GM12873 (cell line): Measurements from ENCODE around the gene CST2.

Experiments used
- CTCF ChIP-seq: IDR thresholded peaks from 2 replicates; pipeline ENCODE4 v1.5.1; 2012; ENCODE audit warnings: low read depth, mild to moderate bottlenecking, moderate library complexity, low read length, control low read depth; ENCODE audit not compliant: insufficient read depth; ENCODE audit errors: missing control alignments

Gene CST2

DNA sequence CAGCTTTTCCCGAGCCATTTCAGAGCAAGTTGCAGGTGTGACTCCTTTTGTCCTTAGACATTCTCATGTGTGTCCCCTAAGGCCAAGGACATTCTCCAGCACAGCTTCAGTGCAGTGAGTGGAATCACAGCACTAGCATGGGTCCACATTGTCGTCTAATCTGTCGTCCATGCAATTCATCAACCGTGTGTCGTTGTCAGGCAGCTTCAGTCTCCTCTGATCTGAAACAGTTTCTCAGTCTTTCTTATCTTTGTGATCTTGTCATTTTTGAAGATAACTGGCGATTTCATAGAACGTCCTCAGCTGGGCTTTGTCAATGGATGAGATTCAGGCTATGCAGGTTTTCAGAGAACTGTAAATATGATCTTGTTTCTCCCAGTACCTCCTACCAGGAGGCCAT lies 31.7 kb downstream of the CST2 start:
- no peak for TF ChIP-seq CTCF

DNA sequence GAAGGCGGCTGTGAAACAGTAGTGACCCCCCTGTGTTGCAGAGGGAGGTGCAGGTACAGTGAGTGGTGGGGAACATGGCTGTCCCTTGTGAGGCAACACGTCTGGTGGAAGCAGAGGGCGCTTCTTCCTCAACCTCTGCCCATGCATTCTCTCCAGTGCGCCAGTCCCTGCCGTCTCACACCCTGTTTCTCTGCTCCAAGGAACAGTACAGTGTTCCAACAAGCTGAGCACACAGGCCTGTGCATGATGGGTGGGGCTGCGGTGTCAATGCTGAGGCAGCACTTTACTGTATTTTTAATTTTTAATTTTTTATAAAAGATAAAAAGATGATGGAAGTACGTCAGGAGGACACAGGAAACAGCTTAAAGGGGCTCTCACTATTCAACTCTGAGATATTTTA lies 32.5 kb downstream of the CST2 start:
- TF ChIP-seq CTCF, result no peak

DNA sequence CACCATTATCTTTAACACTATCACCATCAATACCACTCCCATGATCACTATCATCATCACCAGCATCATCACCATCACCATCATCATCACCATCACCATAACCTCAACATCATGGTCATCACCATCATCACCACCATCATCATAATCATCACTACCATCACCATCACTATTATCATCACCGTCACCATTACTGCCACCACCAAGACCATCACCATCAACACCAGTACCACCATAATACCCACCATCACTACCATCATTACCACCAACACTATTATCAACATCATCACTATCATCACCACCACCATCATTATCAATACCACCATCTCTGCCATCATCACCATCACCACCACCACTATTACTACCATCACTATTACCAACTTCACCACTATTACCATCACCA lies 43.1 kb downstream of the CST2 start:
- TF ChIP-seq CTCF, result no peak

DNA sequence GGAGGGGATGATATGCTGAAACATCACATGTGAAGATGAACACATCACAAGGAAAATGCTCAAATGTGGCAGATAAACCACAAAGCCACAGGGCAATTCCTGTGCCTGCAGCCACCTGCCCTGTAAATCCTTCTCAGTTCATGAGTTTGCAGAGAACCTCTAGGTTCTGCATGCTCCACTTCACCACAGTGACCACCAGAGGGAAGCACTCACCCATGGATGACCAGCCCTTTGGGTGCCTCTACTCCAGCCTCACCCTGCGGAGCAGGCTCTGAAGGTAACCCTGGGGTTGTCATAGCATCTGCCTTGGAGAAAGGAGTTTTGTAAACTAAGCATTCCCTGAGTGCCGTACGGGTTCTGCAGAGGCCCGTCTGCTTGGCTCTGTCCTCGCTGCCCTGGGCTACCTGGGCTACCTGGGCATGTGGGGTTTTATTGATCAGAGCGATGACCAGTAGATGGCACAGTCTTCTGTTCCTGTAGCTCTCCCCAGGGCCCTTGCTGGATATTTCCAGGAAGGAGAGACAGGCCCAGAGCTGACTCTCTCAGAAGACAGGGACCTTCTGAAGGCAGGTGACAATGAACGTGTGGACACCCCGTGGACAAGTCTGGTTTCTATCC lies 44.1 kb downstream of the CST2 start:
- TF ChIP-seq CTCF, result peak; percentile 78

GRCh38 chr20:23776067-23776771 lies 50.3 kb downstream of the CST2 start:
- TF ChIP-seq CTCF, result no peak

- TF ChIP-seq CTCF, result no peak
These were observed 52.4 kb downstream of the CST2 start for GRCh38 chr20:23774081-23774480.
